T-cell (primary cell): ENCODE data around the gene KDM4B. TPM values are rescaled to one million over a fixed set of nuclear protein-coding genes. Genes with fewer than 3 reads are reported as not detected.

Source experiments
- ATAC-seq, 4 experiments: fragments of 200-7000 bp in 3 of 4; fragments of 150-1000 bp in 1 of 4; cut with Tn5 transposase; replicated peaks in 1 of 4; 1 replicate in 3 of 4; 2 replicates in 1 of 4; pipeline ENCODE4 v1.10.0; 2021; ENCODE audit warnings: moderate library complexity in 3 of 4, mild to moderate bottlenecking in 2 of 4, moderate number of reproducible peaks in 1 of 4
- CTCF ChIA-PET, 2 donors: fragments of 300-600 bp; sonication (Branson Sonifier 250); formaldehyde crosslinking; loops; one replicate each; lab custom pipeline; 2022; ENCODE audit warnings: antibody characterized with exemption in 2 of 2; lab: Charles Lee
- POLR2A ChIA-PET, 2 donors: fragments of 300-600 bp; sonication (Branson Sonifier 250); formaldehyde crosslinking; loops; one replicate each; lab custom pipeline; 2022; ENCODE audit warnings: antibody characterized with exemption in 2 of 2; lab: Charles Lee
- DNase-seq, 35 experiments: peaks; one replicate each; pipeline versions ENCODE4 v3.0.0 to v3.0.0-alpha.2; 2013 to 2023
- H3K27ac ChIP-seq: one replicate; pipeline ENCODE4 v1.5.1; 2013; ENCODE audit warnings: low read length
- H3K27me3 ChIP-seq, 2 experiments: replicated peaks in 1 of 2; 1 replicate in 1 of 2; 2 replicates in 1 of 2; pipeline versions ENCODE4 v1.6.1 to v1.7.0; 2013; ENCODE audit warnings: low read length in 1 of 2, mixed read lengths in 1 of 2; ENCODE audit not compliant: control insufficient read depth in 2 of 2, insufficient read depth in 2 of 2; ENCODE audit errors: extremely low read depth in 1 of 2
- H3K36me3 ChIP-seq, 2 donors: 1 replicate in 1 of 2; 2 replicates in 1 of 2; pipeline versions ENCODE4 v1.6.1 to v1.7.0; 2013; ENCODE audit warnings: low read length in 1 of 2; ENCODE audit not compliant: control insufficient read depth in 2 of 2, insufficient read depth in 1 of 2; ENCODE audit errors: extremely low read depth in 1 of 2
- H3K4me1 ChIP-seq, 2 experiments: 1 replicate in 1 of 2; 2 replicates in 1 of 2; pipeline versions ENCODE4 v1.6.1 to v1.7.0; 2013; ENCODE audit warnings: low read length in 2 of 2, mixed read lengths in 1 of 2; ENCODE audit not compliant: insufficient read depth in 2 of 2, control insufficient read depth in 1 of 2; ENCODE audit errors: extremely low read depth in 1 of 2
- H3K4me3 ChIP-seq, 2 donors: 1 replicate in 1 of 2; 2 replicates in 1 of 2; pipeline versions ENCODE4 v1.5.1 to v1.7.0; 2013; ENCODE audit warnings: mild to moderate bottlenecking in 2 of 2, low read length in 1 of 2, moderate library complexity in 1 of 2; ENCODE audit not compliant: control insufficient read depth in 1 of 2; ENCODE audit errors: extremely low read depth in 1 of 2
- H3K9me3 ChIP-seq: 2 replicates; pipeline ENCODE4 v1.7.0; 2013
- H3K27ac Mint-ChIP-seq, 2 donors: one replicate each; pipeline ENCODE4 v1.8.0; 2020 to 2021; ENCODE audit warnings: mild to moderate bottlenecking in 2 of 2, mixed read lengths in 2 of 2
- H3K27me3 Mint-ChIP-seq, 2 donors: one replicate each; pipeline ENCODE4 v1.8.0; 2021 to 2022; ENCODE audit warnings: mixed read lengths in 2 of 2
- H3K36me3 Mint-ChIP-seq: one replicate; pipeline ENCODE4 v1.8.0; 2021; ENCODE audit warnings: mixed read lengths
- H3K4me1 Mint-ChIP-seq, 3 donors: one replicate each; pipeline ENCODE4 v1.8.0; 2020 to 2022; ENCODE audit warnings: mixed read lengths in 3 of 3, mild to moderate bottlenecking in 1 of 3
- H3K4me3 Mint-ChIP-seq, 3 donors: one replicate each; pipeline ENCODE4 v1.8.0; 2020 to 2022; ENCODE audit warnings: mild to moderate bottlenecking in 3 of 3, mixed read lengths in 3 of 3, moderate library complexity in 3 of 3
- H3K9me3 Mint-ChIP-seq, 3 donors: one replicate each; pipeline ENCODE4 v1.8.0; 2020 to 2022; ENCODE audit warnings: mixed read lengths in 3 of 3
- WGBS: methylation state at CpG from one replicate; pipeline ENCODE4 v1.1.5; 2013; ENCODE audit warnings: missing lambda C conversion rate; ENCODE audit not compliant: insufficient coverage; 5-methylcytosine and 5-hydroxymethylcytosine counted together
- total RNA-seq, 35 experiments: library from RNA in 6 of 35; stranded (reverse) in 6 of 35; fragments of 120-200 nt in 1 of 35; gene quantifications; one replicate each; pipeline versions ENCODE4 v1.2.1 to v1.2.4 and lab custom pipeline; 2013 to 2026

Gene KDM4B
- total RNA-seq, 5 donors from 2014 or later (not counting 1 experiment from before 2014, with no cell fraction given), result 44.6 to 59.2 (median 47.8) TPM

- Mint-ChIP-seq H3K4me3 (no peak overlapping the region), H3K36me3 (peaks cover 32% of the 10 kb centered on the region)
- no peaks in the 10 kb centered on the region for H3K27me3 ChIP-seq
Observed at GRCh38 chr19:5063873-5064645, 95.1 kb downstream of the KDM4B start.

GRCh38 chr19:5064896-5065295 is 96.0 kb downstream of the KDM4B start:
- ChIA-PET POLR2A (no interaction called here), CTCF (no interaction called here)
- 91% methylated on average over 16 of the region's 19 CpGs for WGBS
- Mint-ChIP-seq H3K9me3 (peaks cover 0 to 4% (median 2%) of the 10 kb centered on the region in 3 donors), H3K27ac (no peak overlapping the region), H3K4me1 (peaks cover 0 to 4% (median 0%) of the 10 kb centered on the region in 3 donors), H3K27me3 (no peaks in the 10 kb centered on the region), H3K36me3 (peaks cover 32% of the 10 kb centered on the region), H3K4me3 (no peak overlapping the region)
- no peak for DNase-seq
- Histone ChIP-seq H3K27me3 (no peaks in the 10 kb centered on the region), H3K27ac (no peak overlapping the region), H3K36me3 (peaks cover 16 to 33% of the 10 kb centered on the region in 2 donors), H3K9me3 (no peaks in the 10 kb centered on the region), H3K4me3 (no peak overlapping the region), H3K4me1 (no peaks in the 10 kb centered on the region)
- ATAC-seq, result no peak

More at GRCh38 chr19:5063873-5064645, 95.1 kb downstream of the KDM4B start:
- no peaks in the 10 kb centered on the region for H3K4me1 ChIP-seq
- CTCF ChIA-PET, result no interaction called here
- Mint-ChIP-seq H3K27ac (no peak overlapping the region), H3K9me3 (peaks cover 0 to 4% (median 2%) of the 10 kb centered on the region in 3 donors), H3K27me3 (no peaks in the 10 kb centered on the region), H3K4me1 (peaks cover 0 to 4% (median 0%) of the 10 kb centered on the region in 3 donors)
- H3K4me3 ChIP-seq, result no peak overlapping the region
- H3K27ac ChIP-seq, result no peak overlapping the region
- 97% methylated on average over 30 of the region's 38 CpGs for WGBS
- H3K9me3 ChIP-seq, result no peaks in the 10 kb centered on the region
- ATAC-seq (no peak), DNase-seq (no peak)
- H3K36me3 ChIP-seq, result peaks cover 15 to 33% of the 10 kb centered on the region in 2 donors
- POLR2A ChIA-PET, result no interaction called here

GRCh38 chr19:5065663-5066093 is 96.8 kb downstream of the KDM4B start:
- Histone ChIP-seq H3K27me3 (no peaks in the 10 kb centered on the region), H3K9me3 (no peaks in the 10 kb centered on the region), H3K27ac (no peak overlapping the region), H3K4me3 (no peak overlapping the region), H3K4me1 (no peaks in the 10 kb centered on the region), H3K36me3 (peaks cover 16 to 25% of the 10 kb centered on the region in 2 donors)
- H3K4me3 Mint-ChIP-seq, result no peak overlapping the region
- WGBS, result 94% methylated on average over 21 of the region's 24 CpGs
- peaks cover 0 to 4% (median 0%) of the 10 kb centered on the region in 3 donors for H3K4me1 Mint-ChIP-seq
- no peak overlapping the region for H3K27ac Mint-ChIP-seq
- peaks cover 0 to 4% (median 2%) of the 10 kb centered on the region in 3 donors for H3K9me3 Mint-ChIP-seq
- peaks cover 32% of the 10 kb centered on the region for H3K36me3 Mint-ChIP-seq
- ChIA-PET POLR2A (no interaction called here), CTCF (no interaction called here)
- H3K27me3 Mint-ChIP-seq, result no peaks in the 10 kb centered on the region
- ATAC-seq (no peak), DNase-seq (no peak)

- Histone ChIP-seq H3K36me3 (peaks cover 18 to 20% of the 10 kb centered on the region in 2 donors), H3K9me3 (no peaks in the 10 kb centered on the region), H3K27ac (no peak overlapping the region), H3K27me3 (no peaks in the 10 kb centered on the region), H3K4me3 (no peak overlapping the region), H3K4me1 (peaks cover 0 to 2% of the 10 kb centered on the region in 2 experiments)
- POLR2A ChIA-PET, result no interaction called here
- Mint-ChIP-seq H3K36me3 (peaks cover 27% of the 10 kb centered on the region), H3K9me3 (peaks cover 0 to 4% (median 2%) of the 10 kb centered on the region in 3 donors), H3K27ac (no peak overlapping the region), H3K4me3 (no peak overlapping the region), H3K27me3 (no peaks in the 10 kb centered on the region), H3K4me1 (peaks cover 0 to 3% (median 0%) of the 10 kb centered on the region in 3 donors)
- CTCF ChIA-PET, result no interaction called here
- over 99% methylated on average over 13 of the region's 14 CpGs for WGBS
- ATAC-seq (no peak), DNase-seq (no peak)
Observed at GRCh38 chr19:5066768-5067167, 97.9 kb downstream of the KDM4B start.

- H3K27me3 Mint-ChIP-seq, result no peaks in the 10 kb centered on the region
- H3K36me3 Mint-ChIP-seq, result peaks cover 20% of the 10 kb centered on the region
- no peak overlapping the region for H3K4me3 Mint-ChIP-seq
- no peaks in the 10 kb centered on the region for H3K9me3 ChIP-seq
- CTCF ChIA-PET, result no interaction called here
- no peaks in the 10 kb centered on the region for H3K27me3 ChIP-seq
- peaks cover 0 to 4% of the 10 kb centered on the region in 2 experiments for H3K4me1 ChIP-seq
- no peak overlapping the region for H3K27ac ChIP-seq
- H3K4me1 Mint-ChIP-seq, result peaks cover 0 to 3% (median 0%) of the 10 kb centered on the region in 3 donors
- peaks cover 12 to 19% of the 10 kb centered on the region in 2 donors for H3K36me3 ChIP-seq
- no peak overlapping the region for H3K27ac Mint-ChIP-seq
- H3K4me3 ChIP-seq, result no peak overlapping the region
- POLR2A ChIA-PET, result no interaction called here
- H3K9me3 Mint-ChIP-seq, result peaks cover 0 to 4% (median 2%) of the 10 kb centered on the region in 3 donors
- no peak for DNase-seq
- WGBS, result 91% methylated on average over 9 of the region's 12 CpGs
- no peak for ATAC-seq
Observed at GRCh38 chr19:5067678-5068077, 98.8 kb downstream of the KDM4B start.

GRCh38 chr19:5068233-5069072 is 99.5 kb downstream of the KDM4B start:
- POLR2A ChIA-PET, result no interaction called here
- H3K9me3 Mint-ChIP-seq, result no peaks in the 10 kb centered on the region
- WGBS, result over 99% methylated on average over 30 of the region's 39 CpGs
- Histone ChIP-seq H3K4me3 (no peak overlapping the region), H3K9me3 (no peaks in the 10 kb centered on the region), H3K36me3 (peaks cover 11 to 12% of the 10 kb centered on the region in 2 donors), H3K27me3 (no peaks in the 10 kb centered on the region), H3K27ac (no peak overlapping the region), H3K4me1 (peaks cover 0 to 12% of the 10 kb centered on the region in 2 experiments)
- DNase-seq (no peak), ATAC-seq (no peak)
- H3K27me3 Mint-ChIP-seq, result no peaks in the 10 kb centered on the region
- H3K4me1 Mint-ChIP-seq, result peaks cover 0 to 6% (median 2%) of the 10 kb centered on the region in 3 donors
- no peak overlapping the region for H3K27ac Mint-ChIP-seq
- peaks cover 17% of the 10 kb centered on the region for H3K36me3 Mint-ChIP-seq
- CTCF ChIA-PET, result no interaction called here
- no peak overlapping the region for H3K4me3 Mint-ChIP-seq
